H1 (cell line): ENCODE results near the gene RAET1E. TPM values are rescaled to one million over a fixed set of nuclear protein-coding genes. Genes with fewer than 3 reads are reported as not detected.

ENCODE experiments used
- FOSL1 ChIP-seq: IDR thresholded peaks from 2 replicates; pipeline ENCODE4 v1.6.1; 2011; ENCODE audit warnings: mild to moderate bottlenecking, low read depth, low read length, moderate library complexity; ENCODE audit not compliant: insufficient read depth
- KDM4A ChIP-seq: IDR thresholded peaks from one replicate; pipeline ENCODE4 v1.7.1; 2012; ENCODE audit warnings: low read depth, mild to moderate bottlenecking, moderate library complexity, low read length, inconsistent platforms; ENCODE audit not compliant: severe bottlenecking
- MAFK ChIP-seq: IDR thresholded peaks from 2 replicates; pipeline ENCODE4 v1.6.1; 2012; ENCODE audit warnings: low read depth, mild to moderate bottlenecking, improper control_type of control experiment, low read length
- SUZ12 ChIP-seq: fragments of 200-600 bp; sonication (generic); IDR thresholded peaks from 2 replicates; pipeline ENCODE4 v1.6.1; 2012; ENCODE audit warnings: mild to moderate bottlenecking, inconsistent platforms, low read length, moderate library complexity, mixed read lengths
- ZNF274 ChIP-seq: IDR thresholded peaks from 2 replicates; pipeline ENCODE4 v1.7.0; 2012; ENCODE audit warnings: low read length, borderline replicate concordance; ENCODE audit errors: extremely low read depth
- polyA plus RNA-seq, 7 experiments: library from polyadenylated mRNA; depleted of rRNA in 3 of 7; stranded (reverse) in 5 of 7; unstranded in 2 of 7; fragments of >200 nt in 5 of 7; fragments of 200-250 nt in 2 of 7; gene quantifications; 1 replicate in 5 of 7; 2 replicates in 1 of 7; 4 replicates in 1 of 7; pipeline versions ENCODE4 v1.2.1 to v1.2.3, GENCODE V29; 2011 to 2013; ENCODE audit warnings: missing spikeins in 2 of 7, mixed read lengths in 2 of 7
- total RNA-seq: library from RNA; stranded (reverse); fragmentation: NEBNext Ultra II Directional; extraction: Animal tissue kit (Norgen Biotek cat#: 25700); gene quantifications from 2 replicates; pipeline ENCODE4 v1.2.1, GENCODE V29; 2021

RAET1E gene
- total and polyA plus RNA-seq, 2 of the 8 experiments (the other 6 are each of a cell fraction or from before 2014, with no cell fraction given), result not detected

DNA sequence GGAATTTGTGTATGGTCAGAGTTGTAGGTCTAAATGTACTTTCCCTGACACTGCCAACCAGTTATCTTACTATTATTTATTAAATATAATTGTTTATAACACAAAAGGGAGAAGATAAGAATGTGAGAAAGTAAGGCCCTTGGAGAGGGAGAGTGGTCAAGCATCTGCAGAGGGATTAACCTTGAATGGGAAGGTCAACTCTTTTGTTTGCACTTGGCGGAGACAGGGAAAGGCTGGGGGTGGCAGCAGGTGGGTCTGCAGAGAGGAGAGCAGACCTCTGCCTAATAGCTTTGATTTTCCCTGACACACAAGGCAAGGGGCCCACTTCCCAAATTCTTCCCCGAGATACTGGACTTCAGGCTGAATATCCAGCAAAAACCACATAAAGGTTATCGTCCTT, 38.0 kb downstream of the RAET1E start (continued):
- no peak for TF ChIP-seq KDM4A
- no peak for TF ChIP-seq FOSL1
- TF ChIP-seq SUZ12, result no peak
- TF ChIP-seq ZNF274, result no peak
- TF ChIP-seq MAFK, result no peak
